GM21717 (cell line): ENCODE data around the gene MAP1B.

Source experiments
- ATAC-seq: cut with Tn5 transposase; IDR thresholded peaks from one replicate; pipeline ENCODE4 v1.9.1; 2021; ENCODE audit warnings: mild to moderate bottlenecking, moderate library complexity; ENCODE audit not compliant: unreplicated experiment

The MAP1B gene

DNA sequence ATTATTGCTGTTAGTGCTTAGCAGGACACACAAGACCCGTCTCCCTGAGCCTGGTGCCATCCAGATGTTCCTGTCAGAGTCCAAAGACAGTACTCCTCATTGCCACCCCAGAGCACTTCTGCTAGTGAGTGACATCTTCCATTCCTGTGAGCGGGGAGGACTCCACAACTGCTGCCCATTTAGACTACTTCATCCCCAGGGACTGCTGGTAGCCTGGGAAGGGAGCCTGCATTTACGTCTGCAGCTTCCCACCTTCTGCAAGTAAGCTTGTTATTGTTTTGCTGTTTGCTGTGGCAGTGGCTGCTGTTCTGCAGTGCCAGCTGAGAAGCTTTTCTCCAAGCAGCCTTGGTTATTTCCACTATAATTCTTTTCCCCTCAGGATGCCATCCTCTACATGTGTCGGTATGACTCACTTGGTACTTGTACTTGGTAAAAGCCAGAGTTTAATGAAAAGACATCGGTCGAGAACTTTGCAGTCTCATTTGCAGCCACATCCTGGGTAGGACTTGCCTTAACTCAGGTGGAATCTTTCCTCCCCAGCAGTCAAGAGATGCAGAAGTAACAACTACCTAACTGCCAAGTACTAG is 10.6 kb upstream of the MAP1B start:
- no peak for ATAC-seq

- no peak for ATAC-seq
Observed at GRCh38 chr5:72101828-72102227, 5.4 kb upstream of the MAP1B start.

DNA sequence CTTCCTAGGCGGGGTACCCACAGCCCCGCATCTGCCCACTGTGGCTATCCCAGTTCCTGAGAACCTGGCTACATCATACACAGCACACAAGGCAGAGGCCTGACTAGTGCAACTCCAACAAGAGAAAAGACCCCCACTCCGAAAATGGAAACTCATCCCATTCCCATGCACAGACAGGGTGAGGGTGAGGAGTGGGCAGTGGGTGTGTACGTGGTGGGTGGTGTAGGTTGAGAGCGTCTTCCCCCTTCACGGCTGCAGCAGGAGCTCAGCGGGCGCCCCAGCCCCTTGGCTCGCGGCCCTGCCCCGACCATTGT is 501 bp upstream of the MAP1B start:
- no peak for ATAC-seq

DNA sequence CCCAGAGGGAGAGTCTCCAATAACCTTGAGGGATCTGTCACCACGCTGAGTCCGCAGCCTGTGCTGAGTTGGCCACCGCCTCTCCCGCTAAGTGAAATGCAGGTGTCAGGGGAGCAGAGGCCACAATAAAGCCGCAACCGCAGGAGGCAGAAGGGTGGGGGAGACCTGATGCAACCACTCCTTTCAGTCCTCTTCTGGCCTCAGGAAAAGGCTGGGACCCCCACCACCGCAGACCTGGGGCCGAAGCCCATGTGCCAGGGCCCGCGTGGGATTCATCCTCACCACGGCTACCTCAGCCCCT is 576 bp downstream of the MAP1B start:
- ATAC-seq = no peak

GRCh38 chr5:72108202-72109061 is 1.2 kb downstream of the MAP1B start:
- no peak for ATAC-seq

DNA sequence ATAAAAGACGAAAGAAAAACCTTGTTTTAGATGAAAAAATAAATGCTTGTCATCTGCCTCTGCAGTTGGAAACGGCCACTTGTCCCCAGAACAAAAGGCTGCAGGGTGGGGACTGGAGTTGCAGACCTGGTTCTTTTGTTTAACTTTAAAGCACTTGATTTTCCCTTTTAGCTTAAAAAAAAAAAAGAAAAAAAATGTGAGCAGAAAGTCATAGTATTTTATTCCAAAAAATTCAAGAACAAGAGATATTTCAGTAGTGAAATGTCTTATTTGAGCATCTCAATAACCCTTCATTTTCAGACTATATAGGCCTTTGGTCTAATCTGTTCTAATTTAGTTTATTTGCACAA is 1.8 kb downstream of the MAP1B start:
- ATAC-seq = no peak

- ATAC-seq = no peak
Observed at GRCh38 chr5:72109625-72110024, 2.4 kb downstream of the MAP1B start.

GRCh38 chr5:72110394-72111013 is 3.2 kb downstream of the MAP1B start:
- ATAC-seq = no peak

DNA sequence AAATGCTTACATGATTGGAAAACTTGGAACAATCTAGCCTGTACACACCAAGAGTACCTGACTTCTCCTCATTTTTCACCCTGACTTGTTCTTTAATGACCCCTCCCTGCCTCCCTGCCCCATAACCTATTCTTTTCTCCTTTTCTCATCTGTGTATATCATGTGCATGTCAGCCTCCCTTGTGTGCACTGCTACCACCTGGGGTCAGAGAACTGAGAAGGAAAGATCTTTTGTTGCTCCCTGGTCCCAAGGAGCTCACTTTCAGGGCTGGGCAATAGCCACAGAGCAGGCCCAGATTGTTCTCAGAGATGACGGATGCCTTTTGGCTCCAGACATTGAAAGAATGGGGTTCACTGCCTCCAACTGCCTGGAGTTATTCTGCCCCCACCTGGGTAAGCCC is 5.1 kb downstream of the MAP1B start:
- ATAC-seq = no peak

GRCh38 chr5:72114629-72115028 is 7.4 kb downstream of the MAP1B start:
- ATAC-seq = no peak

GRCh38 chr5:72115296-72115695 is 8.0 kb downstream of the MAP1B start:
- ATAC-seq = no peak

- no peak for ATAC-seq
Observed at GRCh38 chr5:72117307-72117706, 10.0 kb downstream of the MAP1B start.

GRCh38 chr5:72121052-72121779 is 13.9 kb downstream of the MAP1B start:
- no peak for ATAC-seq

GRCh38 chr5:72121780-72122445 is 14.6 kb downstream of the MAP1B start:
- no peak for ATAC-seq

DNA sequence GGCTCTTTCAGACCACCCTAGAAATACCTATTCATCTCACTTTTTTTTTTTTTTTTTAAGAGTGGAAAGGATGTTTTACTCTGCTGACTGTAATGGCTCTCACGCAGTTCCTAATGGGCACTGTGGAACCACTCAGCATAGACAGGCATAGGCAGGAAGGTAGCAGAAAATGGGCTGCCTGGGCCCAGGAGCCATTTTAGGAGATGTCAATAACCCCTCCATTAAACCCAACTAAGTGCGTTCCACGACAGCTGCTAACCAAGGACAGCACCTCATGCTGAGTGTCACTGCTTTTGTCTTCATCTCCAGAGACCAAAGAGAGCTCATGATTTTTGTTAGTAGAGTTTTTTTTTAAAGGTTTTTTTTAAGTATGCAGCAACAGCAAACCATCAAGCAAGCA is 15.3 kb downstream of the MAP1B start:
- ATAC-seq = no peak

DNA sequence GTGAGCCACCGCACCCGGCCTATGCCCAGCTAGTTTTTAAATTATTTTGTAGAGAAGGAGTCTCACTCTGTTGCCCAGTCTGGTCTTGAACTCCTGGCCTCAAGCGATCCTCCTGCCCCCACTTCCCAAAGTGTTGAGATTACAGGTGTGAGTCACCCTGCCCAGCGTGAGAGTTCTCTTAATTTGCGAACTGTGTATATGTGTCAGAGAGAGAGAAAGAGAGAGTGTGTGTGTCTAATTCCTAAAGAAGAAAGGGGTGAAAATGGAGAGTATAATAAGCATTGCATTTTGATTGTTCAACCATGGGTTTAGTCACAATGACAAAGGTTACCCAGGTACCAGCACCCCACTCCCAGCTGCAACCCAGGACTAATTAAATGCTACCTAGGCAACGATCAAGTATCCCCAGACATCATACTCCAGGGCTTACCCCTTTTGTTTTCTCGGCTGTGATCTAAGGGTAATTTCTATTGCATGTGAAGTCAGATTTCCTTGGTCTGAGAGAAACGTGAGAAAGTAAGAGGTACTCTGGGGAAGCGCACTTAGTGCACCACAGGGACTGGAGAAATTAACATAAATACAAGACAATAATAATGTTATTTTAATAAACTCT is 16.6 kb downstream of the MAP1B start:
- ATAC-seq = no peak

GRCh38 chr5:72125271-72125940 is 18.1 kb downstream of the MAP1B start:
- ATAC-seq = no peak

GRCh38 chr5:72125941-72126620 is 18.8 kb downstream of the MAP1B start:
- no peak for ATAC-seq

GRCh38 chr5:72126796-72127195 is 19.5 kb downstream of the MAP1B start:
- ATAC-seq = no peak

- no peak for ATAC-seq
Observed at GRCh38 chr5:72129725-72130124, 22.4 kb downstream of the MAP1B start.
